ENCODE data around the gene GALNT2. TPM values are rescaled to one million over a fixed set of nuclear protein-coding genes. Genes with fewer than 3 reads are reported as not detected.

Gene GALNT2
- total RNA-seq, 2 donors from 2014 or later: 29.9 to 39.5 TPM

GRCh38 chr1:230057681-230058565 lies 9.1 kb upstream of the GALNT2 start:
- no peak for TF ChIP-seq CTCF (IDR thresholded peaks at IDR 0.05)
- Histone ChIP-seq H3K36me3 (no peaks in the 10 kb centered on the region), H3K4me1 (no peaks in the 10 kb centered on the region), H3K27ac (no peak overlapping the region), H3K27me3 (no peaks in the 10 kb centered on the region), H3K9me3 (peaks cover 0 to 12% of the 10 kb centered on the region in 2 donors), H3K4me3 (no peak overlapping the region)
- DNase-seq (ENCODE audit: low spot score): no peak

GRCh38 chr1:230058626-230059025 lies 8.4 kb upstream of the GALNT2 start:
- Histone ChIP-seq H3K36me3 (no peaks in the 10 kb centered on the region), H3K4me3 (no peak overlapping the region), H3K9me3 (peaks cover 0 to 12% of the 10 kb centered on the region in 2 donors), H3K27ac (no peak overlapping the region), H3K4me1 (no peaks in the 10 kb centered on the region), H3K27me3 (no peaks in the 10 kb centered on the region)
- DNase-seq (ENCODE audit: low spot score): no peak
- no peak for TF ChIP-seq CTCF (IDR thresholded peaks at IDR 0.05)

GRCh38 chr1:230061801-230062200 lies 5.2 kb upstream of the GALNT2 start:
- peaks cover 0 to 11% of the 10 kb centered on the region in 2 donors for H3K4me1 ChIP-seq
- peaks cover 0 to 12% of the 10 kb centered on the region in 2 donors for H3K9me3 ChIP-seq
- H3K27me3 ChIP-seq: no peaks in the 10 kb centered on the region
- no peak for TF ChIP-seq CTCF (IDR thresholded peaks at IDR 0.05)
- no peaks in the 10 kb centered on the region for H3K36me3 ChIP-seq
- no peak overlapping the region for H3K27ac ChIP-seq
- no peak for DNase-seq (ENCODE audit: low spot score)
- no peak overlapping the region for H3K4me3 ChIP-seq

- DNase-seq (ENCODE audit: low spot score): no peak
- peaks cover 0 to 11% of the 10 kb centered on the region in 2 donors for H3K4me1 ChIP-seq
- H3K27ac ChIP-seq: no peak overlapping the region
- no peak overlapping the region for H3K4me3 ChIP-seq
- no peaks in the 10 kb centered on the region for H3K36me3 ChIP-seq
- no peak for TF ChIP-seq CTCF (IDR thresholded peaks at IDR 0.05)
- no peaks in the 10 kb centered on the region for H3K27me3 ChIP-seq
- peaks cover 0 to 12% of the 10 kb centered on the region in 2 donors for H3K9me3 ChIP-seq
Measured at GRCh38 chr1:230062521-230062920, 4.5 kb upstream of the GALNT2 start.

GRCh38 chr1:230064283-230064682 lies 2.8 kb upstream of the GALNT2 start:
- Histone ChIP-seq H3K4me3 (no peak overlapping the region), H3K27me3 (no peaks in the 10 kb centered on the region), H3K27ac (no peak overlapping the region), H3K36me3 (no peaks in the 10 kb centered on the region), H3K9me3 (peaks cover 0 to 12% of the 10 kb centered on the region in 2 donors), H3K4me1 (peaks cover 0 to 23% of the 10 kb centered on the region in 2 donors)
- TF ChIP-seq CTCF (IDR thresholded peaks at IDR 0.05): no peak
- DNase-seq (ENCODE audit: low spot score): peak; percentile 49
